Keratinocyte (primary cell): ENCODE data around the gene TMEM248.
"Not testable (repeated sequence)": the region's sequence is repeated elsewhere in the genome, so short reads cannot be mapped to it uniquely, and the experiment has no call there.

Source experiments
- EZH2 ChIP-seq: IDR thresholded peaks from one replicate; pipeline ENCODE4 v1.6.1; 2012; ENCODE audit warnings: inconsistent platforms, mild to moderate bottlenecking, low read length, moderate library complexity
- TF ChIP-seq, protein P1 (sequence below), 3 experiments: IDR thresholded peaks in 1 of 3; conservative IDR thresholded peaks in 1 of 3; optimal IDR thresholded peaks in 1 of 3; 2 replicates in 2 of 3; 3 replicates in 1 of 3; pipeline versions ENCODE3 to v1.5.1; 2011; ENCODE audit warnings: low read length in 3 of 3, mild to moderate bottlenecking in 3 of 3, moderate library complexity in 2 of 3, control low read depth in 1 of 3, inconsistent platforms in 1 of 3; ENCODE audit not compliant: insufficient read depth in 2 of 3; ENCODE audit errors: extremely low read depth in 1 of 3

DNA sequence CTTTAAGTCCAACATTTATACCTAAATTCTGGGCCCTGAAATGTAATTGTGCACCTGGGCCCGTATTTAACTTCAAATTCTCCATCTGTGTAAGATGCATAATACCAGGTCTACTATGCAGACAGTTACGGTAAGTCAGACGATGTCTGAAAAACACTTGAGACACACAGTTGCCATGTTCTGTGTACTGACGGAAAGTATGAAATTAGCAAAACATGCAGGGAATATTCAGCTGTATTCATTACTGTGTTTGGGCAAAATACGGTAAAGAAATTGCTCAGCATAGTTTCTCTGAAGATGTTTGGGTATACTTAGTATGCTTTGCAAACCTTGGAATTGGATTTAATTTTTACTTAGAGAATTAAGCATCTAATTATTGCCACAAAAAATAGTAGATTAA, 57.3 kb downstream of the TMEM248 start:
- TF ChIP-seq, protein P1, sequence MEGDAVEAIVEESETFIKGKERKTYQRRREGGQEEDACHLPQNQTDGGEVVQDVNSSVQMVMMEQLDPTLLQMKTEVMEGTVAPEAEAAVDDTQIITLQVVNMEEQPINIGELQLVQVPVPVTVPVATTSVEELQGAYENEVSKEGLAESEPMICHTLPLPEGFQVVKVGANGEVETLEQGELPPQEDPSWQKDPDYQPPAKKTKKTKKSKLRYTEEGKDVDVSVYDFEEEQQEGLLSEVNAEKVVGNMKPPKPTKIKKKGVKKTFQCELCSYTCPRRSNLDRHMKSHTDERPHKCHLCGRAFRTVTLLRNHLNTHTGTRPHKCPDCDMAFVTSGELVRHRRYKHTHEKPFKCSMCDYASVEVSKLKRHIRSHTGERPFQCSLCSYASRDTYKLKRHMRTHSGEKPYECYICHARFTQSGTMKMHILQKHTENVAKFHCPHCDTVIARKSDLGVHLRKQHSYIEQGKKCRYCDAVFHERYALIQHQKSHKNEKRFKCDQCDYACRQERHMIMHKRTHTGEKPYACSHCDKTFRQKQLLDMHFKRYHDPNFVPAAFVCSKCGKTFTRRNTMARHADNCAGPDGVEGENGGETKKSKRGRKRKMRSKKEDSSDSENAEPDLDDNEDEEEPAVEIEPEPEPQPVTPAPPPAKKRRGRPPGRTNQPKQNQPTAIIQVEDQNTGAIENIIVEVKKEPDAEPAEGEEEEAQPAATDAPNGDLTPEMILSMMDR (optimal IDR thresholded peaks at IDR 0.05 in 1 of 3, IDR thresholded peaks at IDR 0.05 in 1 of 3, conservative IDR thresholded peaks at IDR 0.05 in 1 of 3; ENCODE audit: extremely low read depth in 1 of 3, insufficient read depth in 2 of 3, low read length in 3 of 3) = not testable (repeated sequence)
- not testable (repeated sequence) for TF ChIP-seq EZH2
